DMS153 (cell line): ENCODE measurements around the gene PPP1R12B.
"Not testable (repeated sequence)": the region's sequence is repeated elsewhere in the genome, so short reads cannot be mapped to it uniquely, and the experiment has no call there.

Source experiments
- DNase-seq: peaks from one replicate; lab custom pipeline; 2025; lab: John Stamatoyannopoulos, UW

The PPP1R12B gene

DNA sequence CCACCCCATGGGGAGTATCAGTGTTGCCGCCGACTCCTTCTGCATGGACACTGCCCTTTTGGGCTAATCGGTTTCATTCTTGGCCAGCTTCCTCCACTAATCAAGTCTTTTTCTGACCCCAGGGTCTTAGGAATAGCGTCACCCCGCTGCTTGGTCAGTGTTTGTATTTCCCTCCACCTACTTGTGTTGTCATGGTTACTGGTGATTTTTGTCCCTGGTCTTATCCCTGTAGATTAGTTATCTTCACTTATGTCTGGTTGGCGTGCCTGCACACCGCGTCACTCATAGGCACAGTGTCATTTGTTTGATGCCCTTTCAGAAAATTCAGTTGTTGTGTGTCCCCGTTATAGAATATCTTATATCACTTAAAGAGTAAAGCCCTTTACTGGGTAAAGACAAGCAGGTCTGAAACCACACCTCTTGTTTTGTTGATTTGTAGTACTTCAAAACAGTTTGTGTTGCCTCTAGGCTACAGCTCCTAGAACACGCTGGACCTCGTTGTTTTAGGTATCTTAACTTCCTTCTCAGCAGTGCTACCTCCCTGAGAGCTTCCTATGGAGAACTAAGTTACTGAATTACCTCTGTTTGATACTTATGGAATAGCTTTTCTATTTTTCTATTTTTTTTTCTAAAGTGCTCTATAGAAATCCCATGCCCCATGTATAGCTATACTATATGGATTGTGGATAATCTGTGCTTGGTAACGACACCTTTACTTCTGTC lies 868 bp downstream of the PPP1R12B start:
- DNase-seq: no peak

DNA sequence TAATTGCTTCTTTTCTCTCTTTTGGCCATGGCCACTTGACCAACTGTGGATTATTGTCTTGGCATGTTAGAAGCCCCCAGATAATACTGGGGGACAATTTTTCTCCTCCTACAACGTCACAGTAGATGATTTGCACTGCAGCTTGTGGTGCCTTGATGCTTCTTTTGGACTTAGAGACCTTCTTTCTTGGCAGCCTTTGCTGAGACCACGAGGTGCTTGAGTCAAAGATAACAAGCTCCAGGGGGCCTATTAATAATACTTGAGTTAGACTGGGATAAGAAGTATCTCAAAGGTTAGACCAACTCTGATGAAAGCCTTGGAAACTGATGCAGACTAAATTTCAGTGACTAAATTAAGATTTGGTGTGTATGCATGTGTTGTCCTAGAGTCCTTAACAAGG lies 3.2 kb downstream of the PPP1R12B start:
- no peak for DNase-seq

DNA sequence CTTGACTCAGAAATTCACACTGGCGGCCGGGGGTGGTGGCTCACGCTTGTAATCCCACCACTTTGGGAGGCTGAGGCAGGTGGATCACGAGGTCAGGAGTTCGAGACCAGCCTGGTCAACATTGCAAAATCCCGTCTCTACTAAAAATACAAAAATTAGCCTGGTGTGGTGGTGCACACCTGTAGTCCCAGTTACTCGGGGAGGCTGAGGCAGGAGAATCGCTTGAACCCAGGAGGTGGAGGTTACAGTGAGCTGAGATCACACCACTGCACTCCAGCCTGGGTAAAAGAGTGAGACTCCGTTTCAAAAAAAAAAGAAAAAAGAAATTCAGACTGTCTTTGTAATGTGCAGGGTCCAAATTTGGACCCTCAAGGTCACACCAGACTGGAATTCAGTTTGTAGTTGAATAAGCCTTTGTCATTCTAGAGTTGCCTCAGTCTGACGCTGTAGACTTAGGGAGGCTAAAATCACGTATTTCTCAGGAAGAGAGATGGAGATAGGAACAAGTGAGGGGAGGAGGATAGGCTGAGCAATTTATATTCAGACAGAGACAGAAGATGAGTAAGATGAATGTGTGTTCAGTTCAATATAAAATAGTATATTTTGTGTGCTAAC lies 4.2 kb downstream of the PPP1R12B start:
- not testable (repeated sequence) for DNase-seq

DNA sequence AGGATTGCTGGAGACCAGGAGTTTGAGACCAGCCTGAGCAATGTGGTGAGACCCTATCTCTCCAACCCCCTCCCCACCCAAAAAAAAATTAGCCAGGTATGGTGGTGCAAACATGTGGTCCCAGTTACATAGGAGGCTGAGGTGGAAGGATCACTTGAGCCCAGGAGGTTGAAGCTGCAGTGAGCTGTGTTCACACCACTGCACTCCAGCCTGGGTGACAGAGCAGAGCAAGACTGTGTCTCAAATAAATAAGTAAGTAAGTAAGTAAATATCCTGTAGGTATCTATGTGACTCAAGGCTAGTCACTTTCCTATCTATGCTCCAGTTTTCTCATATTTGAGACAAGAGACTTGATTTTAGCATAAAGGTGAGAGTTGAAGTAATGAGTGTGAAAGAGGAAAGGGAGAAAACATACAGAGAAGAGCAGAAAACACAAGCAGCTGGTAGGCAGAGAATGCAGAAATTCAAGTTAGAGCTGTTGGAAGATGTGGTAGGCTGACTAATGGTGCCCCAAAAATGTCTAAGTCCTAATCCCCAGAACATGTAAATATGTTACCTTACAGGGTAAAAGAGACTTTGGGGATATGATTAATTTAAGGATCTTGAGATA lies 7.5 kb downstream of the PPP1R12B start:
- DNase-seq: no peak

DNA sequence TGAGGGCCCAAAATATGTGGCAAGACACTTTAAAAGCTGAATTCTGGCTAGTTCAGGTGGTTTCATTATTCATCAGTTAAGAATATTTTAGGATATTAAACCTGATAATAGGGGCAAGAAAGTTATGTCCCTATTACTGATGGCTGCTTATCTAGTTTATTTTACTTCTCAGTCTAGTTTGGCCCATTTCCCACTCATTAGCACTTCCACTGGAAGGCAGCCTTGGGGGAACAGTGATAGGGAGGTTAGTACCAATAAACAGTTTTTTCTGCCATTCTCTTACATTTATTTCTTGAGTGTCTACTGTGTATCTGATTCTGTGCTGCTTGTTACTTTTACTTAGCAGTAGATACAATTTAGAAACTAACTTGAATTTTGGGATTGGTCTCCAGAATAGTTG lies 9.0 kb downstream of the PPP1R12B start:
- DNase-seq: no peak

DNA sequence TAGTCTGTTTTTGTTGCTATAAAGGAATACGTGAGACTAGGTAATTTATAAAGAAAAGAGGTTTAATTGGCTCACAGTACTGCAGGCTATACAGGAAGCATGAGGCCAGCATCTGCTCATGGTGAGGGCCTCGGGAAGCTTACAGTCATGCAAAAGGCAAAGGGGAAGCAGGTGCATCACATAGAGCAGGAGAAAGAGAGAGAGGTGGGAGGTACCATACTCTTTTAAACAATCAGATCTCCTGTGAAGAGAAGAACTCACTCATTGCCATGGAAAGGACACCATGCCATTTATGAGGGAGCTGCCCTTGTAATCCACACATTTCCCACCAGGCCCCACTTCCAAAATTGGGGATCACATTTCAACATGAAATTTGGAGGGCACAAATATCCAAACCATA lies 12.7 kb downstream of the PPP1R12B start:
- no peak for DNase-seq

DNA sequence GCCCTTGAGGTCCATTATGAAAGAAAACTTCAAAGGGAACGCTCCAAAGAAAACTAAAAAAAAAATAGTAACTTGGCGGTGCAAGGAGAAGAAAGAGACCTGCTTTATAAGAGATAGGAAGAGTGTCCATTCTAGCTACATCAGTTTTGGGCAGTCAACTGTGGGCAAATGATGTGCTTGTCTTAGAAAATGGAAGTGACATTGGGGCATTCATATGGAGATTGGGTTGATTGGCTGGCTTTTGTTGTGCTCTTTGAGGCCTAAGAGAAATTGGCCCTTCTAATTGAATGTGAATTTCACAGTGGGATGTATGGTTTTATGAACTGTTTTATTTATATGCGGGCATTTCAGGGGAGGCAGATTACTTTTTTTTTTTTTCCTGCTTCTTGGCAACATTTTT lies 13.2 kb downstream of the PPP1R12B start:
- no peak for DNase-seq

DNA sequence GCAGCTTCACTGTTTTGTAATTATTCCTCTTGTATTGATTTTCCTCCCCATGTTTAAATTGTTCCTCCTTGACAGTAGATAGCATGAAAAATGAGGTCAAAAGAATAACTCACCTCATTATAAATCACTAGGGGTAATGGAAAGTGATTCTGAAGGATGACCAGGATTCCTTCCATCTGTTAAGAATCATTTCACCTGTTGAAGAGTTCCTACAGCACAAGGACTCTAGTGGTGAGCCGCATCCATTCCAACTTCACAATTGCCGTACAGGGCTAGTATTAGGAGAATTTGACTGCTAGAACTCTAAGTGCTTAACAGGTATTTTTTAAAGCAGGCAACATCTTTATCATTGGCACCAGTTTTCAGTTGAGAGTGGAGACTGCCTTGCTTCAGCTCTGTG lies 13.7 kb downstream of the PPP1R12B start:
- no peak for DNase-seq

DNA sequence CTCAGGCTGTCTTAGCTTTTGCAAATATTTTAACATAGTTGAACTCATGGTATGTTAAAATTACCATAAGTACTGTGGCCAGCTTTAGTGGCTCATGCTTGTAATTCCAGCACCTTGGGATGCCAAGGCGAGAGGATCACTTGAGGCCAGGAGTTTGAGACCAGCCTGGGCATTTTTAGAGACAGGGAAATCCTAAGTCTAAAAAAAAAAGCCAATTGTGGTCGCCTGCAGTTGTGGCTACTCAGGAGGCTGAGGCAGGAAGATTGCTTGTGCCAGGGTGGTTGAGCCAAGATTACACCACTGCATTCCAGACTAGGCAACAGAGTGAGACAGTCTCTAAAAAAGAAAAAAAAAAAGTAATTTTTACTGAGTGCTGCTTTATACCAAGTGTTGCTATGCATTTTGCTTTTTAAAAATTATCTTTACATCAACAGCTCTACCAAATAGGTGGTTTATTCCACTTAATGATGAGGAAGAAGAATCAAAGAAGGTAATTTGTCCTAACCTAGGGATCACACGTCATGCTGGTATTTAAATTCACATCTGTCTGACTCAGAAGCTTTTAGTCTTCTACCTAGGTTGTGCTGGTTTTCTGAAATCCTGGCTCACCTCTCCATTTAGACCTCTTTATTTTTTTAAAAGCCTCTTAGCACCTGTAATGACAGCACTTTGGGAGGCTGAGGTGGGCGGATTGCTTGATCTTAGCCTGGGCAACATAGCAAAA lies 16.8 kb downstream of the PPP1R12B start:
- no peak for DNase-seq

DNA sequence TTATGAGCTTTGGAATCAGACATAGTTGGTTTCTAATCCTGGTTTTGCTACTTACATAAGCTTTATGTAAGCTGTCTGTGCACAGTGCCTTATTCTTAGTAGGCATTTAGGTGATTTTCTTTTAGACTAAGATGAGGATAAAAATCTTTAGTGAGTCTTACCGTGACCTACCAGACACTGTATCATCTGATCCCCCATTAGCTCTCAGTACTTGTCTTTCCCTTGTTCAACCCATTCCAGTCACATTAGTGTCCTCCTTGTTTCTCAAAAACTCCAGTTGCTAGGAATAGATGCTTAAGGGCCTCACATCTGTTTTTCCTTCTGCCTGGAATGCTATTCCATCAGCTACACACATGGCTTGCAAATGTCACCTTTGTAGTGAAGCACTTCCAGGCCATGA lies 18.8 kb downstream of the PPP1R12B start:
- DNase-seq: no peak

DNA sequence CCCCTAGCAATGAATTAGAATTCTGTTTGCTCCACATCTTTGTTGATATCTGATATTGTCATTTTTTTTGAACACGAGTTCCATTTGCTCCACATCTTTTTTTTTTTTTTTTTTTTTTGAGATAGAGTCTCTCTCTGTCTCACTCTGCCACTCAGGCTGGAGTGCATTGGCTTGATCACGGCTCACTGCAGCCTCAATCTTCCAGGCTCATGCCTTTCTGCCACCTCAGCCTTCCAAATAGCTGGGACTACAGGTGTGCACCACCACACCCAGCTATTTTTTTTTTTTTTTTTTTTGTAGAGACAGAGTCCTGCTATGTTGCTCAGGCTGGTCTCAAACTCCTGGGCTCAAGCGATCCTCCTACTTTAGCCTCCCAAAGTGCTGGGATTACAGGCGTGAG lies 22.4 kb downstream of the PPP1R12B start:
- DNase-seq: not testable (repeated sequence)

DNA sequence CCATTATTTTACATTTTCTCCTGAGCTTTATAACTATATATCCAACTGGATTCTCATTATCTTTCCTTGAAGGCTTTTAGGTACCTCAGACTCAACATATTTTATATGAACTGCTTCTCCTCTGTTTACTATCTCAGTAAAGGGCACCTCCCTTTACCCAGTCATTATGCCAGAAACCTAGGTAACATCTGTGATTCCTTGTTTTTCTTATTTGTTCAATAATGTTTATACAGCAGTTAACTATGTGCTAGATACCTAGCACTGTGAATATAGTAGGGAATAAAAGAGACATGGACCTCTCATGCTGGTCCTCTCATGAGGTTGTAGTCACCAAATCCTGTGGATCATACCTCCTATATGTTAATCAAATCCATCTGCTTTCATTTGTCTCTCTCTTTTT lies 25.6 kb downstream of the PPP1R12B start:
- peak; percentile 65 for DNase-seq

DNA sequence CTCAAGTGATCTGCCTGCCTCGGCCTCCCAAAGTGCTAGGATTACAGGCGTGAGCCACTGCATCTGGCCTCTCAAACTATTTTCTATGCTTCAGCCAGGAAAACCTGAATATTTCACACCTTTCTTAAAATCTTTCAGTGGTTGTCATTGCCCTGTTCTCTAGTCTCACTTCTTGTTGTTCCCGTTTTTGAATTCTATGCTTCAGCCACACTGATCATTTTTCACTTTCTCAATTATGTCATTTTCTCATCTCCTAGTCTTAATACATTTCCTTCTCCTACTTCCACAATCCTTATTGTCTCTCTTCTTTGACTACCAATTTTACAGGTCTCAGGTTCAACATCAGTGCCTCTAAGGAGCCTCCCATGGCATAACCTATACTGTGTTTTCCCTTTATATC lies 26.7 kb downstream of the PPP1R12B start:
- not testable (repeated sequence) for DNase-seq

DNA sequence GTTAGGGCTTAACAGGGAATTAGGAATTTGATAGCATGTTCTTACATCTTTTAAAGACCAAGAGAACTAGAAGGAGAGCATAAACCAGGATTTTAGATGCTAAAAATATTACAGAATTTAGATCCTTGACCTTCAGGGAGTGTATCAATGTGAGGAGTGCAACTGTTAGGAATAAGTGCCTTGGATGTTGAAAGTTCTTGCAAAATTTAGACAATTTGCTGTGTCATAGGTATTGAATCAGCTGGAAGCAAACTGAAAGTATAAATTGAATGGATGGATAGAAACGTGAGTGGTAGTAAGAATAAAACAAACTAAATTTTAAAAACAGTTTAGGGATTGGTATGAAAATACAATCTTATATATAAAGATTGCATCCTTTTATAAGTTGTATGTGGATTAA lies 27.7 kb downstream of the PPP1R12B start:
- DNase-seq: no peak

DNA sequence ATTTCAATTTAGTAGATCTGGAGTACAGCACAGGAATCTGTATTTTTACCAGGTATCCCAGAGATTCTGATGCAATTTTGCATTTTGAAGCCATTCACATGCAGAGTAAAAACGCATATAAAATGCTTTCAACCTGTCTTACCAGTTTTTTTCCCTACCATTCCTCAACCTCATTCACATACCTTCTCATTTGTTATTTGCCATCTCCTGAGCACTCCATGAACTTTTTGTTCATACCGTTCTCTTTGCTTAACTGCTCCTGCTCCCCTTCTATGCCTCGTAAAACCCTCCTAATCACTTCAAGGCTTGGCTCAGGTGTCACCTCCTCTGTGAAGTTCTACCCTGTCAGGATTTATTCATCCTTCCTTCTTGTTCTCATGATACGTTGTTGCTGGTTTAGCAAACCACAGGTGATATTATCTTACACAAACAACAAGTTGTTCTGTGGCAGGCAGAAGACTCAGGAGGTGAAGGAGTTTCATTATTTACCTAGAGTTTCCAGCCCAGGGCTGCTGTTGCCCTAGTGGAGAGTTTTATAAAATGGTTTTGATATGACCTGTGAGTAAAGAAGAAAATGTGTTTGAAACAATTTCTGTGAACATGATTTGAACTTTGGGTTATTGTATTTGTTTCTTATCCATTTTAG lies 31.5 kb downstream of the PPP1R12B start:
- DNase-seq: not testable (repeated sequence)

DNA sequence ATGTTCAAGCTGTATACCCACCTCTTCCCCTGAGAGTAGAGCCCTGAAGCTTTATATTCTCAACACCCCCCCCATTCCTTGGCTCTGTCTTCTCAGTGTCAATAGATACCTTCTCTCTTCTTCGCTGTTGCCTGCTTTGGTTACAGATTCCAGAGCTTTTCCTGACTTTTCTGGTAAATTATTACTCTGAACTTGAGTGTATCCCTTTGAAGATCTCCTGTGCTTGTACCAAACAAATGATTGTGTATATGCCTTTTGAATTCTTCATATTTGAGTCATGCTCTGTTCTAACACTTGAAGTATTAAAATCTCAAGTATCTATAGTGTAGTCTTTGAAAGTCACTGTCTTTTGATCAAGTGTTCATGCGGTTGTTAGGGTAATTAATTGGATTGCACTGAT lies 32.0 kb downstream of the PPP1R12B start:
- not testable (repeated sequence) for DNase-seq

DNA sequence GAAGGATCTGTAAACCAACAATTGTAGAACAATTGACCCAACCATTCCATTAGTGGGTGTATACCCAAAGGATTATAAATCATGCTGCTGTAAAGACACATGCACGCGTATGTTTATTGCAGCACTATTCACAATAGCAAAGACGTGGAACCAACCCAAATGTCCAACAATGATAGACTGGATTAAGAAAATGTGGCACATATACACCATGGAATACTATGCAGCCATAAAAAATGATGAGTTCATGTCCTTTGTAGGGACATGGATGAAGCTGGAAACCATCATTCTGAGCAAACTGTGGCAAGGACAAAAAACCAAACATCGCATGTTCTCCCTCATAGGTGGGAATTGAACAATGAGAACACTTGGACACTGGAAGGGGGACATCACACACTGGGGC lies 33.4 kb downstream of the PPP1R12B start:
- DNase-seq: not testable (repeated sequence)

DNA sequence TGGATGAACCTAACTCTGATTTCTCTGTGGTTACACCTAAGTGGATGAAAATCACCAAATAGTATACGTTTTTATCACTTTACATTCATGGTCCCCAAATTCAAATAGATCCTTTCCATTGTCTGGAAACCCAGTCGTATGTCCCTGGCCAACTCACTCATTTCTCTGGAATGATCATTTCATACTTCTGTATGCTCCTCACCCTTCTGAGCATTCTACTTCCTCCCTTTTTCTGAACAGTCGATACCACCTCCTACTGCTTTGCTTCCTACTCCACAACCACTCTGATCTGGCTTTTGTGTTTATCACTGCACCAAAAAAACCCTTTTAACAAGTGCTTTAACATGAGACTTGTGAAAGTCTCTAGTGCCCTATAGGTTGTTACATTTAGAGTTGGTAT lies 47.3 kb downstream of the PPP1R12B start:
- not testable (repeated sequence) for DNase-seq

DNA sequence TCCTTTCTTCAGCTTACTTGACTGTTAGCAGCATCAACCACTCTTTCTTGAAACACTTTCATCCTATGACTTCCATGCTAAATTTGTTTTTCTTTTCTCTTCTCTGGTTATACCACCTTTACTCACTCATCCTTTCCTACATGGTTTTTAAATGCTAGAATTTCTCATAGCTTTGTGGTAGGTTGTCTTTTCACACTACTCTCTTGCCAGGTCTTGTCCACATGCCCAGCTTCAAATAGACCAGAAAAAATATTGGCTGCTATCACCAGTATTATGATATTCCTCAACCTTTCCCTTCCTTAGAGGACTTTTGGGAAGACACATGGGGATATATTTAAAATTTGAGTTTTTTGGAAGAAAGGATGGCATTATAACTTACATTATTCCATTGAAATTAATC lies 48.8 kb downstream of the PPP1R12B start:
- DNase-seq: no peak

DNA sequence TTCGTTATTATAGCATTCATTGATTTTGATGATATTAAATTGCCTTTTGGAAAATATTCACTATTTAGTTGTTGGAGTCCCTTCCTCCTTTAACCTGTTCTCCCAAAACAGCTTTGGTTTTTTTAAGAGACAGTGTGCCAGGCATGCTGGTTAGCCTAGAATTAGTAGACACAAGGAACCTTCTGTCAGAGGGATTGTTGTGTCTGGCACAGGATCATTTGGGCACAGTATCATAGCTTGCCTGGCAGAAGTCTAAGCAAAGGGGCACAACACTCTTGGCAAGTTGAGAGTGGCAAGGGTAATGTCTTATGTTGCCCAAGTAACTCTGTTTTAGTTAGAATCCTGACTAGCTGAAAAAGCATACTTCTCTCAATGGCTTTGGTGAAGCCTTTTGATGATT lies 49.9 kb downstream of the PPP1R12B start:
- DNase-seq: not testable (repeated sequence)

DNA sequence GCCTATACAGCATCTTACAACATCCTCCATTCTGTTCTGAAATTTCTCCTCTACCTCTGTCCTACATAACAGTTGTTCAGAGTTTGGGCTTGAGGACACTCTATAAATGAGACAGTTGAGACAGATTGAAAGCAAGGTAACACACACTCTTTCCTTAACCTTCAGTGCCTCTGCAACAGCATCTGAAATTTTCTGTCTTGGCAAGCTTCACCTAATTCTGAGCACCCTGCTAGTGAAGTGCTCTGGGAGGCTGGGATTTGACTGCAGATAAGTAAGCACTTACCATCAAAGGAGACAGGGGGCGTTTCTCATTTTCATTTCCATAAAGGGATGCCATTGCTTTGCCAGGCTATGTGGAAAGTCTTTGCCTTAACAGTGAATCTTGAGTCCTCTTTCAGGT lies 53.3 kb downstream of the PPP1R12B start:
- DNase-seq: not testable (repeated sequence)

DNA sequence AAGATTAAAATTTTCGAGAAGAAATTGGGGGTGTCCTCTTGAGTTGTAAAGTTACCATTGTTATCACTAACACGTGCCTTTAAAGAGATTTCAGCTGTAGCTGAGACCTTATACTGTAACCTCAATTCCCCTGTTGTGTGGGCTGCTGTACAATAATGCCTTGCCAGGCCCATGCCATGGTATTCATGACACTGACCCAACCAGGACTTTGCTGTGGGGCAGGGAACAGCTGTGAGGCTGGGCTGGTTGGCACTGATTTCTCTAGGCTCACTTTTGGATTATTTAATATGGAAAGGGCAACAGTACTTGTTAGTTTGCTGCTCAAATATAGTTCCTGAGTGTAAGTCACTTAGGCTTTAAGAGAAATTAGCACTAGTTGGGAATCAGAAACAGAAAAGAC lies 54.9 kb downstream of the PPP1R12B start:
- not testable (repeated sequence) for DNase-seq
